Activated CD8-positive, alpha-beta T cell treated with anti-CD3 and anti-CD28 coated beads, Interleukin-2, amount 10 ng/mL, durations not matched to agents 7 days and 5 days (primary cell): ENCODE data around the gene SETSIP. TPM values are rescaled to one million over a fixed set of nuclear protein-coding genes. Genes with fewer than 3 reads are reported as not detected.
A peak's percentile ranks its signal among the peaks of the same experiment; 100 is the strongest.
"Not testable (repeated sequence)": the region's sequence is repeated elsewhere in the genome, so short reads cannot be mapped to it uniquely, and the experiment has no call there.

Experiments
- ATAC-seq: fragments of 150-1000 bp; cut with Tn5 transposase; one replicate; pipeline ENCODE4 v1.10.0; 2021; ENCODE audit warnings: moderate library complexity
- CTCF ChIA-PET: fragments of 350-600 bp; sonication (Branson Sonifier 250); formaldehyde crosslinking; loops from one replicate; lab custom pipeline; 2021; ENCODE audit warnings: antibody characterized with exemption; lab: Charles Lee
- POLR2A ChIA-PET: fragments of 350-600 bp; sonication (Branson Sonifier 250); formaldehyde crosslinking; loops from one replicate; lab custom pipeline; 2021; ENCODE audit warnings: antibody characterized with exemption; lab: Charles Lee
- DNase-seq: peaks from one replicate; pipeline ENCODE4 v3.0.0-alpha.2; 2020
- H3K27ac Mint-ChIP-seq: one replicate; pipeline ENCODE4 v1.8.0; 2021; ENCODE audit warnings: mild to moderate bottlenecking, mixed read lengths
- H3K27me3 Mint-ChIP-seq: one replicate; pipeline ENCODE4 v1.8.0; 2021; ENCODE audit warnings: low read depth, mixed read lengths
- H3K36me3 Mint-ChIP-seq: one replicate; pipeline ENCODE4 v1.8.0; 2021; ENCODE audit warnings: low read depth, mixed read lengths
- H3K4me1 Mint-ChIP-seq: one replicate; pipeline ENCODE4 v1.8.0; 2021; ENCODE audit warnings: low read depth, mixed read lengths
- H3K4me3 Mint-ChIP-seq: one replicate; pipeline ENCODE4 v1.8.0; 2021; ENCODE audit warnings: mild to moderate bottlenecking, mixed read lengths
- H3K9me3 Mint-ChIP-seq: one replicate; pipeline ENCODE4 v1.8.0; 2022; ENCODE audit warnings: mixed read lengths; ENCODE audit not compliant: insufficient read depth
- total RNA-seq, 2 experiments: library from RNA; stranded (reverse); gene quantifications; one replicate each; pipeline ENCODE4 v1.2.3, GENCODE V29; 2021

Gene SETSIP
- total RNA-seq, 2 experiments from 2014 or later, result 0.55 TPM; not detected in 1

GRCh38 chr1:92084651-92085050, 9.4 kb upstream of the SETSIP start:
- H3K4me3 Mint-ChIP-seq, result no peak overlapping the region
- H3K9me3 Mint-ChIP-seq, result peaks cover 6% of the 10 kb centered on the region
- POLR2A ChIA-PET, result no interaction called here
- DNase-seq (no peak), ATAC-seq (no peak)
- H3K27ac Mint-ChIP-seq, result no peak overlapping the region
- H3K36me3 Mint-ChIP-seq, result no peaks in the 10 kb centered on the region
- peaks cover 12% of the 10 kb centered on the region for H3K4me1 Mint-ChIP-seq
- CTCF ChIA-PET, result no interaction called here
- no peaks in the 10 kb centered on the region for H3K27me3 Mint-ChIP-seq

DNA sequence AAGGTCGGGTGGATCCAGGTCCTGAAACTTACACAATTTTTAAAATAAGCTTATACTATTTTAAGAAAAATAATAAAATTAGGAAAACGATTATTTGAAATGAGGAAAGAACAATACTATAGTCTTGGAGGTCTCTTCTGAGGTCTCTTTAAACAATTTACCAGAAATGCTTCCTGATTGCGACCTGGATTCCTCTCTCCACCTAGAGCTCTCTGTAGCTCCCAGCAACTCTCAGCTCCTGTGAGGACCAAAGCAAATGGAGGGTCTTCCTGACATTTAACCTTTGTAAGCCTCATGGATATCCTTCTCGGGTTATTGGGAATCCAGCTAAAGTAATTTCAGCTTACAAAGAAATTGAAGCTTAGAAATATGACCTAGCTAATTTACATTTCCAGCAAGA, 5.8 kb upstream of the SETSIP start:
- H3K27ac Mint-ChIP-seq, result no peak overlapping the region
- no peaks in the 10 kb centered on the region for H3K36me3 Mint-ChIP-seq
- H3K4me1 Mint-ChIP-seq, result peaks cover 12% of the 10 kb centered on the region
- H3K9me3 Mint-ChIP-seq, result peaks cover 5% of the 10 kb centered on the region
- CTCF ChIA-PET, result interaction anchor here (0.7 to 1.4 kb wide), 6 partner anchors 18 to 737 kb away, joined by 3 to 10 read pairs (median 4); no protein-coding TSS in a partner anchor
- H3K27me3 Mint-ChIP-seq, result no peaks in the 10 kb centered on the region
- H3K4me3 Mint-ChIP-seq, result peak overlapping the region; percentile 96
- ATAC-seq (no peak), DNase-seq (no peak)
- POLR2A ChIA-PET, result interaction anchor here (0.5 to 0.7 kb wide), 3 partner anchors 111 to 405 kb away, joined by 3 read pairs; no protein-coding TSS in a partner anchor

- ATAC-seq (peak; percentile 97), DNase-seq (peak; percentile 91)
- CTCF ChIA-PET, result interaction anchor here (0.7 to 1.4 kb wide), 6 partner anchors 19 to 738 kb away, joined by 3 to 10 read pairs (median 4); no protein-coding TSS in a partner anchor
- no peaks in the 10 kb centered on the region for H3K36me3 Mint-ChIP-seq
- H3K9me3 Mint-ChIP-seq, result no peaks in the 10 kb centered on the region
- peak within 1 kb of the TSS; percentile 87 for H3K27ac Mint-ChIP-seq
- peaks cover 12% of the 10 kb centered on the region for H3K4me1 Mint-ChIP-seq
- no peaks in the 10 kb centered on the region for H3K27me3 Mint-ChIP-seq
- H3K4me3 Mint-ChIP-seq, result peak within 1 kb of the TSS; percentile 96
- POLR2A ChIA-PET, result interaction anchor here (0.7 kb wide), 2 partner anchors 112 to 405 kb away, joined by 3 read pairs; no protein-coding TSS in a partner anchor
Observed at GRCh38 chr1:92080128-92080985, 5.1 kb upstream of the SETSIP start, which contains the start of gene BTBD8. TSS of gene BTBD8 (plus strand) at chr1:92080345. CDS start at chr1:92080572, 227 bp downstream.

GRCh38 chr1:92079441-92079840, 4.2 kb upstream of the SETSIP start:
- ChIA-PET POLR2A (no interaction called here), CTCF (no interaction called here)
- Mint-ChIP-seq H3K4me3 (peak overlapping the region; percentile 96), H3K4me1 (peaks cover 12% of the 10 kb centered on the region), H3K9me3 (no peaks in the 10 kb centered on the region), H3K36me3 (no peaks in the 10 kb centered on the region), H3K27me3 (peaks cover 2% of the 10 kb centered on the region), H3K27ac (no peak overlapping the region)
- ATAC-seq (no peak), DNase-seq (no peak)

DNA sequence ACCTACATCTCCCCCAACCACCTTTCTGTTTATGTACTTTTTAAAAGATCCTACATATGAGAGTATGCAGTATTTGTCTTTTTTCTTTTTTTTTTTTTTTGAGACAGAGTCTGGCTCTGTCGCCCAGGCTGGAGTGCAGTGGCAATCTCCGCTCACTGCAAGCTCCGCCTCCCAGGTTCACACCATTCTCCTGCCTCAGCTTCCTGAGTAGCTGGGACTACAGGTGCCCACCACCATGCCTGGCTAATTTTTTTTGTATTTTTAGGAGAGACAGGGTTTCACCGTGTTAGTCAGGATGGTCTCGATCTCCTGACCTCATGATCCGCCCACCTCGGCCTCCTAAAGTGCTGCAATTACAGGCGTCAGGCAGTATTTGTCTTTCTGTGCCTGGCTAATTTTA, 2.9 kb upstream of the SETSIP start:
- H3K36me3 Mint-ChIP-seq, DNase-seq, POLR2A ChIA-PET, H3K27me3 Mint-ChIP-seq, ATAC-seq, CTCF ChIA-PET, H3K27ac Mint-ChIP-seq, H3K4me3 Mint-ChIP-seq, H3K9me3 Mint-ChIP-seq: not testable (repeated sequence)
- peaks cover 12% of the 10 kb centered on the region for H3K4me1 Mint-ChIP-seq

DNA sequence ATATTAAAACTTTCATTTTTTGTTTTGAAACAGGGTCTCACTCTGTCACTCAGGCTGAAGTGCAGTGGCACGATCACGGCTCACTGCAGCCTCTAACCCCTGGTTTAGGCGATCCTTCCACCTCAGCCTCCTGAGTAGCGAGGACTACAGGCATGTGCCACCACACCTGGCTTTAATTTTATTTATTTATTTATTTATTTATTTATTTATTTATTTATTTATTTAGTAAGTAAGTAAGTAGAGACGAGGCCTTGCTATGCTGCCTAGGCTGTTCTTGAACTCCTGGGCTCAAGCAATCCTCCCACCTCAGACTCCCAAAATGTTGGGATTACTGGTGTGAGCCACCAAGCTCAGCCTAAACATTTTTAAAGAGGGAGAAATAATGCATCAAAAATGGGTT, 1.2 kb upstream of the SETSIP start:
- H3K36me3 Mint-ChIP-seq, result no peaks in the 10 kb centered on the region
- ChIA-PET POLR2A (no interaction called here), CTCF (no interaction called here)
- H3K9me3 Mint-ChIP-seq, result no peaks in the 10 kb centered on the region
- DNase-seq (no peak), ATAC-seq (no peak)
- H3K27ac Mint-ChIP-seq, result no peak overlapping the region
- peaks cover 4% of the 10 kb centered on the region for H3K27me3 Mint-ChIP-seq
- H3K4me3 Mint-ChIP-seq, result no peak overlapping the region
- peaks cover 9% of the 10 kb centered on the region for H3K4me1 Mint-ChIP-seq

GRCh38 chr1:92074446-92074845, 765 bp downstream of the SETSIP start:
- DNase-seq, H3K36me3 Mint-ChIP-seq, H3K27me3 Mint-ChIP-seq, H3K9me3 Mint-ChIP-seq, POLR2A ChIA-PET, ATAC-seq, CTCF ChIA-PET, H3K4me1 Mint-ChIP-seq, H3K27ac Mint-ChIP-seq, H3K4me3 Mint-ChIP-seq: not testable (repeated sequence)

GRCh38 chr1:92070892-92071291, 4.3 kb downstream of the SETSIP start:
- POLR2A ChIA-PET, result no interaction called here

GRCh38 chr1:92066321-92066720, 8.9 kb downstream of the SETSIP start:
- no peaks in the 10 kb centered on the region for H3K36me3 Mint-ChIP-seq
- H3K27me3 Mint-ChIP-seq, result no peaks in the 10 kb centered on the region
- POLR2A ChIA-PET, result no interaction called here
- CTCF ChIA-PET, result no interaction called here
- no peak for ATAC-seq
- no peaks in the 10 kb centered on the region for H3K9me3 Mint-ChIP-seq
- H3K4me3 Mint-ChIP-seq, result no peak overlapping the region
- DNase-seq, result no peak
- no peaks in the 10 kb centered on the region for H3K4me1 Mint-ChIP-seq
- no peak overlapping the region for H3K27ac Mint-ChIP-seq

More at GRCh38 chr1:92070892-92071291, 4.3 kb downstream of the SETSIP start:
- ATAC-seq, result no peak
- Mint-ChIP-seq H3K4me3 (no peak overlapping the region), H3K9me3 (no peaks in the 10 kb centered on the region), H3K27me3 (peaks cover 4% of the 10 kb centered on the region), H3K27ac (no peak overlapping the region), H3K4me1 (no peaks in the 10 kb centered on the region), H3K36me3 (no peaks in the 10 kb centered on the region)
- DNase-seq, result no peak
- CTCF ChIA-PET, result no interaction called here

DNA sequence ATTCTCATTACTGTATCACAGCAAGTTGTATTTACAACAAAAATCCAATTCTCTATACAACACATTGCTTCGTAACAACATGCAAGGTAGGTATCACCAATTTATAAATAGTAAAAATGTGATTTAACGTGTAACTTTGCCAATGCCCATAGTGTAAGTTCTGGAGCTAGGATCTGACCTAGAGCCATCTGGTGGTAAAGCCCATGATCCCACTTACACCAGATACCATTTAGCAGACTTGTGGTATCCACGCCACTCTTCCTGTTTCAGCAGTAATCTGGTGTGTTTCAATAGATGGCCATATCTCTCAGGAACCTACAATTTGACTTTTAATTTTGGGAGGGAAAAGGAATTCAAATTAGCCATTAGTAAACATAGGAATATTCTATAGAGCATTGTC, 10.2 kb downstream of the SETSIP start:
- Mint-ChIP-seq H3K27me3 (no peaks in the 10 kb centered on the region), H3K27ac (no peak overlapping the region), H3K4me3 (no peak overlapping the region), H3K36me3 (no peaks in the 10 kb centered on the region), H3K4me1 (no peaks in the 10 kb centered on the region), H3K9me3 (no peaks in the 10 kb centered on the region)
- DNase-seq (no peak), ATAC-seq (no peak)
- ChIA-PET CTCF (no interaction called here), POLR2A (no interaction called here)

DNA sequence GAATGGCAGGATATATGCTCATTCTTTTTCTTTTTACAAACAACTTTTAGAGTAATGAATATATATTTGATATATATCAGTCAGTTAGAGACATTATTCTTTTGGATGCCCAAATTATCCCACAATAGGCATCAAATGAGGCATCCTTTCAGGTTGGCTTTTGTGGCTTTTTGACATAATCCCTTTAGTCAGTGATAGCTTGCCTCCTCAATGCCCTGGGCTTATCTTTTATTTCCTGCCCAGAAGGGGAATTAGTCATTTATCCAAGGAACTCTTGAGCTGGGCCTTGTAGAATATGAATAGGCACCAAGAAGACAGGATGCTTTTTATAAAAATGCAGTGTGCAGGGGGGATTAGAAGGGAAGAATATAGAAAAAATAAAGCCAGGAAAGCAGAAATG, 23.3 kb downstream of the SETSIP start:
- Mint-ChIP-seq H3K9me3 (no peaks in the 10 kb centered on the region), H3K27me3 (peaks cover 13% of the 10 kb centered on the region), H3K36me3 (no peaks in the 10 kb centered on the region), H3K4me1 (no peaks in the 10 kb centered on the region), H3K4me3 (no peak overlapping the region), H3K27ac (no peak overlapping the region)
- POLR2A ChIA-PET, result no interaction called here
- DNase-seq, result no peak
- no peak for ATAC-seq
- CTCF ChIA-PET, result no interaction called here

GRCh38 chr1:92045766-92046495, 29.3 kb downstream of the SETSIP start:
- Mint-ChIP-seq H3K27me3 (peaks cover 3% of the 10 kb centered on the region), H3K9me3 (no peaks in the 10 kb centered on the region), H3K36me3 (no peaks in the 10 kb centered on the region), H3K4me3 (no peak overlapping the region), H3K27ac (no peak overlapping the region), H3K4me1 (no peaks in the 10 kb centered on the region)
- POLR2A ChIA-PET, result no interaction called here
- ATAC-seq, result no peak
- no peak for DNase-seq
- CTCF ChIA-PET, result no interaction called here
